H1 (cell line): ENCODE results near the gene SLC16A6. TPM values are rescaled to one million over a fixed set of nuclear protein-coding genes. Genes with fewer than 3 reads are reported as not detected.

Experiments
- GTF2F1 ChIP-seq: IDR thresholded peaks from 2 replicates; pipeline ENCODE4 v1.6.1; 2012; ENCODE audit warnings: low read depth, low read length, improper control_type of control experiment, borderline replicate concordance
- RBBP5 ChIP-seq: IDR thresholded peaks from 2 replicates; pipeline ENCODE4 v1.7.1; 2012; ENCODE audit warnings: low read depth, mild to moderate bottlenecking, inconsistent platforms, low read length, moderate library complexity, borderline replicate concordance
- USF2 ChIP-seq: IDR thresholded peaks from 2 replicates; pipeline ENCODE4 v1.6.1; 2011; ENCODE audit warnings: low read length, improper control_type of control experiment
- YY1 ChIP-seq: IDR thresholded peaks from 2 replicates; pipeline ENCODE4 v1.6.1; 2011; ENCODE audit warnings: low read depth, mild to moderate bottlenecking, low read length
- polyA plus RNA-seq, 7 experiments: library from polyadenylated mRNA; depleted of rRNA in 3 of 7; stranded (reverse) in 5 of 7; unstranded in 2 of 7; fragments of >200 nt in 5 of 7; fragments of 200-250 nt in 2 of 7; gene quantifications; 1 replicate in 5 of 7; 2 replicates in 1 of 7; 4 replicates in 1 of 7; pipeline versions ENCODE4 v1.2.1 to v1.2.3, GENCODE V29; 2011 to 2013; ENCODE audit warnings: missing spikeins in 2 of 7, mixed read lengths in 2 of 7
- total RNA-seq: library from RNA; stranded (reverse); fragmentation: NEBNext Ultra II Directional; extraction: Animal tissue kit (Norgen Biotek cat#: 25700); gene quantifications from 2 replicates; pipeline ENCODE4 v1.2.1, GENCODE V29; 2021
- TF ChIP-seq, protein P1 (sequence below): IDR thresholded peaks from 2 replicates; pipeline ENCODE4 v1.6.1; 2012; ENCODE audit warnings: inconsistent platforms

The SLC16A6 gene
- total and polyA plus RNA-seq, 2 of the 8 experiments (the other 6 are each of a cell fraction or from before 2014, with no cell fraction given), result 0.17 to 0.22 TPM

DNA sequence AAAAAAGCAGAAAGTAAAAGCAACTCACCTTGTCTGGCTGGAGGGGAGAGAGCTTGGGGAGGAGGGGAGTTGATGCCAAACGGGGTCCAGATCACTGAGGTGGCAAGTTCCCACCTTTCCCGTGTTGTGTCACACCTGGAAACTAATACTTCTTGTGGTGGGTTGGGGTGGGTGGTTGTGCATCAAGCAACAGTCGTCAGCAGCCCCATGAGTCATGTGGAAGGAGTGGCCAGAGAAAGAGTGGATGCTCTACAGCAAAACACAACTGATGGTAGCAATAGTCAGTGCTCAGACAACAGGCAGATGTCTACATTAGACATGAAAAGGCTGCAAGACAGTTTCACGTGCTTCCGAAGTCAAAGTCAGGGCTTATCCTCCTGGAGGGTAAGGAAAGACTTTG is 35.8 kb upstream of the SLC16A6 start (continued):
- no peak for TF ChIP-seq YY1
- TF ChIP-seq GTF2F1, result no peak
- no peak for TF ChIP-seq RBBP5
- TF ChIP-seq USF2, result no peak
- TF ChIP-seq, protein P1, sequence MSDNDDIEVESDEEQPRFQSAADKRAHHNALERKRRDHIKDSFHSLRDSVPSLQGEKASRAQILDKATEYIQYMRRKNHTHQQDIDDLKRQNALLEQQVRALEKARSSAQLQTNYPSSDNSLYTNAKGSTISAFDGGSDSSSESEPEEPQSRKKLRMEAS, result no peak
